ENCODE results near the gene FMN1.

- no peak for TF ChIP-seq CTCF (IDR thresholded peaks at IDR 0.05)
- TF ChIP-seq POLR2A (IDR thresholded peaks at IDR 0.05), result no peak
Measured at GRCh38 chr15:32790352-32790999, 404.0 kb downstream of the FMN1 start.

Data from vagina (tissue), 2 donors.